ENCODE measurements around the gene TNIP1. TPM values are rescaled to one million over a fixed set of nuclear protein-coding genes. Genes with fewer than 3 reads are reported as not detected.

Gene TNIP1
- total RNA-seq, 1 experiment from 2014 or later: 106 TPM

DNA sequence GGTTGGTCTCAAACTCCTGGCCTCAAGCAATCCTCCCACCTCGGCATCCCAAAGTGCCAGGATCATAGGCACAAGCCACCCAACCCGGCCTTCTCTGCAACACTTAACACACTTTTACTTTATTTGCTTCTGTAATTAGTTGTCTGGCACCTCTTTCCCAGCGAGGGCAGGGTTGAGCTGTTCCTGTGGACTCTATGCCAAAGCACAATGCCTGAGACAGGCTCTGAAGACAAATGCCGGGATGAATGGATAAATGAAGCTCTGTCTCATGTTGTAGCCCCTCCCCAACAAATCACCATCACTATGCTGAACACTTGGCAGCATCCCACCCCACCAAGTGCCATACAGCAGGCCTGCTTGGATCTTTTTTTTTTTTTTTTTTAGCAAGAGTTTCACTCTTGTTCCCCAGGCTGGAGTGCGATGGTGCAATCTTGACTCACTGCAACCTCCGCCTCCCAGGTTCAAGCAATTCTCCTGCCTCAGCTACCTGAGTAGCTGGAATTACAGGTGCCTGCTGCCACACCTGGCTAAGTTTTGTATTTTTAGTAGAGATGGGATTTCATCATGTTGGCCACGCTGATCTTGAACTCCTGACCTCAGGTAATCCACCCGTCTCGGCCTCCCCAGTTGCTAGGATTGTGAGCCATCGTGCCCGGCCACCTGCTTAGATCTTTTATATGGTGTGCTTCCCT, 39.1 kb downstream of the TNIP1 start:
- DNase-seq (ENCODE audit: low read depth): no peak

DNA sequence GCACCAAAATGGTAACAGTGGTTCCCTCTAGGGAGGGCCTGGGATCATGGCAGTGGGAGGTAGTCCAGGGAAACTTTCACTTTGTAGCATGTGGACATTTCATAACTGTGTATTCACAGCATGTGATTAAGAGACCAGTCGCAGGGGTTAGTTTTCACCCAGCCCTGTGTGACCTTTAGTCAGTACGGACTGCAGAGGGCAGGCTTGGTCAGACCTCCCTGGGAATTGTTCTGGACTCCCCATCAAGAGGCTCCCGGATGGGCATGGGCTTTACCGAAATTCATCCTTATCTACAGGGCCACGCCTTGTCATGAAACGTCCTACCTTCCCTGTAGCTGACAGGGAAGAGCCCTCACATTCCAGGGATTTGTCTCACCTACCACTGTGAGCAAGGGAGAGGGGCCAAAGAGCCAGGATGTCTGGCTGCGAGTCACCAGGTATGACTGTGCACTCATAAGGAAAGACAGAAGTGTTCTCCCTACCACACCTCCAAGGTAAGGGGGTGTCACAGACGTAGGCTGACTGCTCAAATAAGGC, 40.6 kb downstream of the TNIP1 start:
- DNase-seq (ENCODE audit: low read depth): no peak

DNA sequence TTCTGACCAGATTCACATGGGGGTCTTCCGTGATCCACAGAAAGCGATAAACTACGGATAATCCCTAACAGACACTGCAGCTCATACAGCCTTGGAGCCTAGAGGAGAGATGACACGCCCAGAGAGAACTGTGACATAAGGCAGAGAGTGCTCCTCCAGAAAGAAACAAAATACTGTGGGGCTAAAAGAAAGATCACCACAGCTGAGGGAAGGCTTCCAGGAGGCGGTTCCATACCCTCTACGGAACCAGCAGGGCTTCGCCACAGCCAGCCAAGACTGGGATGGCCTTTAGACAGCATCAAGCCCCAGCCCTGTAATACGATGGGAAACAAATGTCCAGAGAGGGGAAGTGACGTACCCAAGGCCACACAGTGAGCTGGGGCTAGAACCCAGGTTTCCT, 41.2 kb downstream of the TNIP1 start:
- DNase-seq (ENCODE audit: low read depth): no peak

DNA sequence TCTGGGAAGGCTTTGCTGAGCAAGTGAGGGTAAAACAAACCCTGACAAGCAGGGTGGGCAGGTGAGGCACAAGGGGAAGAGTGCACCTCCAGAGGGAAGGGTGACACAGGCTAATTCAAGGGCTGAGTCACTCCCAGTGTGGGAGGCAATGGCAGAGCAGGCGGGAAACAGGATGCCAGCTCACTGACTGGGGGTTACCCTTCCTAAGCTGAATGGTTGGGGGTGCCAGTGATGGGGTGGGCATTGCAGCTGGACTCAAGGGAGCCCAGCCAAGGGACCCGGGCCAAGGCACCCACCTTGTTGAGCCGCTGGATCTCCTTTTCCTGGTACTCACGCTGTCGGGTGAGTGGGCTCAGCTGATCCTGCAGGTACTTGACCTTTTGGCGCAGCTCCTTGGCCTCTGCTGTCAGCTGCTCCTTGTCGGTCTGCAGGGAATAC, 42.0 kb downstream of the TNIP1 start:
- DNase-seq (ENCODE audit: low read depth): peak; percentile 23

DNA sequence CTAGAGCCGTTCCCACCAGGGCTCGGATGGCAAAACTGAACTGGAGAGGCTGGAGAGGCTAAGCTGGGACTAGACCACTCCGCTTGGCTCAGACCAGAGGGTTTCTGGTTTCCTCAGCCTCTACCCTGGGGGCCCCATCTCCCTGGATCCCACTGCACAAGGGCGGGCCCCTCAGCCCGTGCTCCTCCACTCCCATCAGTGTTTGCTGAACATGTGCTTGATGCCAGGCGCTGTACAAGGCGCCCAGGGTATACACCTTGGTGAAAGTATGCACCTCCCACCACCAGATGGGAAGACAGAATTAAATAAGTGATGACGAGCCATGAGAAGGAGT, 42.5 kb downstream of the TNIP1 start:
- DNase-seq (ENCODE audit: low read depth): no peak

DNA sequence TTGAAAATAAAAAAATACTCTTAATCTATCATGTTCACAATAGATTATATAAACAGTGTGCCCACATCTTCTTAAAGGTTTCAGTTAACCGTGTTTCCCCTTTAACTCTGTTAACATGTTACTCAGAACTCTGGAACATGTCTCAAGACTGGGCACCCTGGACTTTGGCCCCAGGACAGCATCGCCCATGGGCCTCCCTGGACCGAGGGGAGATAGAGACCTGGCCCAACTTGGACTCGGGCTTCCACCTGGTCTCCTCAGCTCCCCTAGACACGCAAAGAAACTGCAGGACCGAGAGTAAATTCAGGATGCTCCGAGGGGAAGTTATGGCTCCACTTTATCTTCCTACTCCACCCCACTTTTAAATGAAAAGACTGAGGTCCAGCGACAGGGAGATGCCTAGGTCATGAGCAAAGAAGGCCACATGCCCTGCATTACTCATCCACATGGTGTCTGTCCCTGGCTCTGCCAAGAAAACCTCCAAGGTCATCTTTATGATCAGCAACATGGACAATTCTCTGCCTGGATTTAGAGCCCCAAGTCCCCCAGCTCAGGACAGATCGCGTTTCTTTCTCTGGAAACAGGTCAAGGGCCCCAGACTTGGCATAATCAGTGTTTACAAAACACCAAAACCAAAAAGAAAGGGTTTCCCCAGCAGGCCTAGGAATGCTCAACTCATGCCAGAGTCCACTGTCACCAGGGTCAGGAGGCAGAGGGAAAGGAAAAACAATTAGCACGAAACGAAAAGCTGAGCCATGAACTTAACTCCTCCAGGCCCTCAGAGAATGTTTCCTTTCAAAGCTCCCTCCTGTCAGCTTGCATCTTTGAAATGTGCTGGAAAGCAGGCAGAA, 43.0 kb downstream of the TNIP1 start:
- DNase-seq (ENCODE audit: low read depth): peak; percentile 68

DNA sequence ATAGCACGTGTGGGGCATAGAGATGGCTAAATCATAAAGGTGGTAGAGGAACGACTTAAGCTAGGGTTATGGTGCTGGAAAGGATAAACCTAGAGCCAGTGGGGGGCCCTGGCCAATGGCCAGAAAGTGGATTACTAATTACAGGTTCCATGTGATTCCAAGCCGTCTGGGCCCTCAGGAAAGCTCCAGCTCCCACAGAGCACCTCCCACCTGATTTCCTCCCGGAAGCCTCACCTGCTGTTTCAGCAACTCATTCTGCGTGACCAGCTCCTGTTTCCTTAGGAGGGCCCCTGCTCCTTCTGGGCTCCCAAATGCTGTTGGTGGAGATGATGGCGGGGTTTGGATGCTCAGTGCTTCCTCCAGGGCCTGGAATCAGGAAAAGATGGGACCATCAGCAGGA, 44.3 kb downstream of the TNIP1 start:
- no peak for DNase-seq (ENCODE audit: low read depth)

DNA sequence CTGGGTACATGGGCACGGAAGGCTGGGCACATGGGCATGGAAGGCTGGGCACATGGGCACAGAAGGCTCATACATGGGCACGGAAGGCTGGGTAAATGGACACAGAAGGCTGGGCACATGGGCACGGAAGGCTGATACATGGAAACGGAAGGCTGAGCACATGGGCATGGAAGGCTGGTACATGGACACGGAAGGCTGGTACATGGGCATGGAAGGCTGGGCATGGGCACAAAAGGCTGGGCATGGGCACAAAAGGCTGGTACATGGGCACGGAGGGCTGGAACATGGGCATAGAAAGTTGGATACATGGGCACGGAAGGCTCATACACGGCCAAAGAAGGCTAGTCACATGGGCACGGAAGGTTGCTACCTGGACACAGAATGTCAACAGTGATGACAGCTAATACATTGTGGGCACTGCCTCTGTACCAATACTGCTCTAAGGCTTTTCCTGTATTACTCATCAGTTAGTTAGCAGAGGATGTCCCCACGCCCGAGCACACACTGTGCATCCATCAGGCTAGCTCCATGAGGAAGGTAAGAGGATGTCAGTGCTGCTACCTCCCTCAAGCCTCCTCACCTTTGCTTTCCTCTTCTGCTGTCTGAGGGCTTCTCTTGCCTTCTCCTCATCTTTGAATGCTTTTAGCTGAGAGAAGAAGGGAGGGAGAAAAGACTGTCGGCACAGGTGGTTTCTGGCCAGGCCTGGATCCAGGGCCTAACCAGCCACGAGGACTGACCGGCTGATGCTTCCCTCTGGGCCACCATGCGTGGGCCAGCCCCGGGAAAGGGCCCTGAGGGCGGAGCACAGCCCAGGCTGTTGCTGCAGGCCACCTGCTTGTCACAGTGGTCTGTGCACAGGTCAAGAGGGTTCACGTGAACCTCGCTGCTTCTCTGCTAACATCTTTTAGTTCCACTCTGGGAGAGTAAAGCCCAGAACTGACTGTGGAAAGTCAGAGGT, 46.1 kb downstream of the TNIP1 start:
- no peak for DNase-seq (ENCODE audit: low read depth)

DNA sequence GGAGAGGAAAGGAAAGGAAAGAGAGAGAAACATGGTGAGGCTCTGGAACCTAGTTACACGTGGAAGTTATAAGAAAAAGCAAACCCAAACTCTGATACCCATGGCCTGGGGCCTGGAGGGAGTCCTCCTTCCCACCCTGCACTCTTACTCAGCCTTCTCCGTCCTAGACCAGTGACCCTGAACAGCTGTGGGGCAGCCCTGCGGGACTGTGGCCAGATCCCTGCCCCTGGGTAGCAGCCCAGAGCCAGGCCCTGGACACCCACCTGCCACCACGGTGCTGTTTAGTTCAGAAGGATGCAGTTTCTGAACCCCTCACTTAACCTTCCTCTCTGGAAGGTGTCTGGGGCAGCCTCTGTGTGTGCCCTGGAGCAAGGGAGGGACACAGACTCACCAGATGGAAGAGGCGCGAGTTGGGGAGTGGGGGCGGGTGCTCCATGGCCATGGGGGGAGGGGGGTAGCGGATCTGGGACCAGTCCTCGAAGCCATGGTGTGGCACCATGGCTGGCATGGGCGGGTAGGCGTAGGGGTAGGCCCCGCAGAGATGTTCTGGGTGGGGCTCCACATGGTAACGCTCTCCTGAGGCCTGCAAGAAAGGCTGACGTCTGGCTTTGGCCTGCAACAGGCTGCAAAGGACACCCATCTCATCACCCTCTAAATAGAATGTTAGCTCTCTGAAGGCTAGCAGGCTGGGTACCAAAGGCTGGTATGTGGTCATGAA, 47.5 kb downstream of the TNIP1 start:
- no peak for DNase-seq (ENCODE audit: low read depth)

DNA sequence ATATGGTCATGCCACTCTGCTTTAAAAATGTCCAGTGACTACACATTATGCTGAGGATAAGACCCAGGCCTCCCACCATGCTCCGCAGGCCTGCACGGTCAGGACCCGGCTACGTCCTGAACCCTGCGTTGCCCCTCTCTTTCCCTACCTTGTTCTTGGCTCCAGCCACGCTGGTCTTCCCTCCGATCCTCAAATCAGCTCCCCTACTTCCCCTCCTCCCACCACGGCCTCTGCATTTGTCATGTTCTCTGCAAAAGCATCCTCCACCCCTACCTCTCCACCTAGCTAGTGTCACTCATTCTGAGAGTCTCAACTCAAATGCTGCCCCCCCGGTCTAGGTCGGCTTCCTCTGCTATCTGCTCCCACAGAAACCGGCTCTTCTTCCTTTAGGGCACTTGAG, 49.3 kb downstream of the TNIP1 start:
- no peak for DNase-seq (ENCODE audit: low read depth)

DNA sequence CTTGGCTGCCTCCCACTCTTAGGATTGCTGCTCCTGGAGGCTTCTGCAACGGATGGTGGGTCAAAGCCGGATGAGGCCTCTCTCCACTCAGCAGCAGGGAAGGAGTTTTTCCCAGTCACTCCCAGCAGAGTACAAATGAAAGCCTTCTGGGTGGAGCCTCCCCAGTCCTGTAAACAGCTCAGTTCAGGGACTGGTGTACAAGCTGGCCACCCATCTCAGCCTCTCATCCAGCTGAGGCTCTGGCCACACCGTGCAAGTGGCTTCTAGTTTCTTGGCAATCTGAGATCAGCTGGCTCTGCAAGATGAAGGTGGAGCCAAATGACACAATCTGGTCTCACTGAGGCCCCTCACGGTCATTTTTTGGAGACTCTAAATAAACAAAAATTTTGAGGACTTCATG, 50.5 kb downstream of the TNIP1 start:
- DNase-seq (ENCODE audit: low read depth): no peak

DNA sequence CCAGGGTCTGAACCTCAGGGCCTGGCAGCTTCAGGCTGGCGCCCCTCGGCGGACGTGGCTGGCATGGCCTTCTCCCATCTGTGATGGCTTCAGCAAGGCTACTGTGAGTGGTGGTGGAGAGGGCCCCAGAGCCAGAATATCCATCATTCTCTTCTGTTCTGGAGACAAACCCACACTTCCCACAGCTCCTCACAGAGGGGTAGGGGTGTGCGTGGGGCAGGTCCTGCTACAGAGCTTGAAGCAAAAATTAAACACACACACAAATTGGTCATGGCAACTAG, 50.8 kb downstream of the TNIP1 start:
- DNase-seq (ENCODE audit: low read depth): no peak

DNA sequence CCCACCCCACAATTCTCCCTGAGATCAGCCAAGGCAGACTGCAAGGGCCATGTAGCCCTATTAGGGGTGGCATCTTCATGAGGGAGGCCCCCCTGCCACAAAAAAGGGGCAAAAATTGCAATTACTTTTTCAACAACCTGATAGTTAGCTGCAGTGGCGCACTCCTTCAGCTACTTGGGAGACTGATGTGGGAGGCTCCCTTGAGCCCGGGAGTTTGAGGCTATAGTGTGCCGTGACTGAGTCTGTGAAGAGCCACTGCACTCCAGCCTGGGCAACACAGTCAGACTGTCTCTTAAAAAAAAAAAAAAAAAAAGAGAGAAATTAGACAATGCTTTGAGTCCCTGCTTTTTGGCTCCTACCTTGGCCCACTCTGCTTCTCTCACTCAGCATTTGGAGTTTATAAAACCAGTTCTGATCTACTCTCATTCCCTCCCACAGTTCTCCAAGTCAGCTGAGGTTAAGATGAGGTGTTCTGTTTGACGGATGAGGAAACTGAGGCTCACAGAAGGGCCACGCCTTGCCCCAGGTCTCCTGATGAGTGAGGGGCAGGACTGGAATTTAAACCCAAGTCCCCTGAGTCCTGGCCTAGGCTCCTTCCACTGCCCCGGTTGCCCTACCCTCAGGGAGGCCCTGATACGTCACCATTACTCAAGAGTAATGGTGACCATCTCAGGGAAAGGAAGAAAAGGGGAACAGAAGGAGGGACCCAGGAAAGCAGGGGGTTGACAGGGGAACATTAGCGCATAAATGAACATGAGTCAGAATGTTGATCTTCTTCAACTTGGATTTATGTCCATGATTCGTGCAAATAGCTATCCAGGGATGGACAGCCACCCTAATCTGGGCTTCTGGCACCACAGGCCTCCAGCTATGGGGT, 51.4 kb downstream of the TNIP1 start:
- DNase-seq (ENCODE audit: low read depth): no peak

DNA sequence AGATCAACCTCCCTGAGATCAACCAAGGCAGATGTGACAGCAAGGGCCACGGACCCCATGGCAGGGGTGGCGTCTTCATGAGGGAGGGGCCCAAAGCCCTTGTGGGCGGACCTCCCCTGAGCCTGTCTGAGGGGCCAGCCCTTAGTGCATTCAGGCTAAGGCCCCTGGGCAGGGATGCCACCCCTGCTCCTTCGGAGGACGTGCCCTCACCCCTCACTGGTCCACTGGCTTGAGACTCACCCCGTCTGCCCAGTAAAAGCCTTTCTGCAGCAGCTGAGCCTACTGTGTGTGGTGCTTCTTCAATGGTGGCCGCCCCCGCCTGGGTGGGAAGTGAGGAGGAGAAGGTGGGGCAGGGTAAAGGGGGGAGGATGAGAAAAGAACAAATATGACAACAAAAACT, 52.1 kb downstream of the TNIP1 start:
- no peak for DNase-seq (ENCODE audit: low read depth)

DNA sequence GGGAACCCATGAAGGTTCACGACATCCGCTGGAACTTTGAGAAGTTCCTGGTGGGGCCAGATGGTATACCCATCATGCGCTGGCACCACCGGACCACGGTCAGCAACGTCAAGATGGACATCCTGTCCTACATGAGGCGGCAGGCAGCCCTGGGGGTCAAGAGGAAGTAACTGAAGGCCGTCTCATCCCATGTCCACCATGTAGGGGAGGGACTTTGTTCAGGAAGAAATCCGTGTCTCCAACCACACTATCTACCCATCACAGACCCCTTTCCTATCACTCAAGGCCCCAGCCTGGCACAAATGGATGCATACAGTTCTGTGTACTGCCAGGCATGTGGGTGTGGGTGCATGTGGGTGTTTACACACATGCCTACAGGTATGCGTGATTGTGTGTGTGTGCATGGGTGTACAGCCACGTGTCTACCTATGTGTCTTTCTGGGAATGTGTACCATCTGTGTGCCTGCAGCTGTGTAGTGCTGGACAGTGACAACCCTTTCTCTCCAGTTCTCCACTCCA, 52.8 kb downstream of the TNIP1 start:
- DNase-seq (ENCODE audit: low read depth): no peak

DNA sequence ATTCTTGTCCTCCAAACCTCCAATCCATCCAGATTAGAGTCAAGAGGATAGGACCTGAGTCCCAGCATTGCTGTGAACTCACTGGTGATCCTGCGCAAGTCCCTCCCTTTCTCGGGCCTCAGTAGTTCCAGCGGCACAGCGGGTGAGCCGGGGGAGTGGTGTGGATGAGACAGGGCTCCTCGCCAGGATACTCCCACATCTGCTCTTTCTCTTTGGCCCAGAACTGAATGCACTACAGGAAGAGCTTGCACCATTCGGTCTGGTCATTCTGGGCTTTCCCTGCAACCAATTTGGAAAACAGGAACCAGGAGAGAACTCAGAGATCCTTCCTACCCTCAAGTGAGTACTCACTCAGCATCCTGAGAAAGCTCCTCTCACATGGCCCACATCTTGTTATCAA, 54.2 kb downstream of the TNIP1 start:
- no peak for DNase-seq (ENCODE audit: low read depth)

DNA sequence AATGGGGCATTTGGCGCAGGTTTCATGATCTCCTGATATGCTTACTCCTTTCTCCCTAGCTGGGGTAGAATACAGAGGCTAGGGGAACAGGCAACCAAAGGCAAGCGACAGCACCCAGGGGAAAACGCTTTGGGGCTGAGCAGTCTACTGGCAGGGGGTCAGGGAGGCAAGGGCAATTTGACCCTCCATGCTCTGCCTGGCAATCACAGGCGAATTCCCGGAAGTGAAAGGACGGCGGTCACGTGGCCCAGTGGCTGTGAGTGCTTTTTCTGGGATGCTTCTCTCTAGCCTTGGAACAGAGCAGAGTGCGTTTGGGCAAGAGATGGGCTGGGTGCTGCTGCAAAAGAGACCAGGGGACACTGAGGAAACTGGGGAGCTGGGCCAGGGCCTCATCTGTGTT, 54.7 kb downstream of the TNIP1 start:
- DNase-seq (ENCODE audit: low read depth): no peak

DNA sequence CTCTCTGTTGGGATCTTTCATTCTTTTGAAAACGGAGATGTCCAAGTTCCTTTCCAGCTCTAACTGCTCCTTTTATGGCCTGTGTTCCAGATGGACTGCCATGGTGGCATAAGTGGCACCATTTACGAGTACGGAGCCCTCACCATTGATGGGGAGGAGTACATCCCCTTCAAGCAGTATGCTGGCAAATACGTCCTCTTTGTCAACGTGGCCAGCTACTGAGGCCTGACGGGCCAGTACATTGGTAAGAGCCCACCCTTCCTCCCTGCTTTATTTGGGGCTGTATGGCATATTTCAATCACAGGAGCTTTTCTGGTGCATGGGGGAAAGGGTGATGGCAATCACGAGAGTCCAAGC, 55.6 kb downstream of the TNIP1 start:
- no peak for DNase-seq (ENCODE audit: low read depth)

DNA sequence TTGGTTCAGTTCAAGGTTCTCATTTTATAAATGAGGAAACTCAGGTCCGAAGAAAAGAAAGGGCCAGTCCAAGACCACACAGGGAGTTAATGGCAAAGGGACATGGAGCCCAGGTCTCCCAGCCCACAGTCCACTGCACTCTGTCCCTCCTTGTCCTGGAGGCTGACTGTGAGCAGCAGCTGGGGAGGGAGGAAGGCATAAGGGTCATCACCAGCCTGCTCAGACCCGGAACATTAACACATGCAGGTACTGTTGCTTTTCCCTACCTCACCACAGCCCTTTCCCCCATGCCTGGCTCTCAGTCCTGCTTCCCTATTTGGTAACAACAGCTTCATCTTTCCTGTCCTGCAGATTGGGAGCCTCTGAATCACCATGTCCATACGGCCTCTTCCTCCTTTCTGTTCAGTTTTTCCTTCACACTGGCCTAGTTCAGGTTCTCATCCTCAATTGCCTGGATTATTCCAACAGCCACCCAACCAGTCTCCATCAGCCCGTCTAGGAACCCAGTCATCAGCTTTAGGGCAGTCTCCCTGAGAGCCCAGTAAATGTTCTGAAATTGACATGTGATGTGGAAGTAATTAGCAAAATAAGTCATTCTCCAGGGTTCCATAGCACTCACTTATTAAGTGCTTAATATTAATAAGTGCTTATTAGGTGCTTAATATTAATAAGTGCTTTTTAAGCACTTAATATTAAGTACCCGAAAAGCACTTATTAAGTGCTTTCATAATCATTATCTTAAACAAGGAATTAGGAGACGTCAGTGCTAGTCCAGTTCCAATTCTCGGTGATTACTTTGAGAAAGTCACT, 56.2 kb downstream of the TNIP1 start:
- DNase-seq (ENCODE audit: low read depth): no peak

DNA sequence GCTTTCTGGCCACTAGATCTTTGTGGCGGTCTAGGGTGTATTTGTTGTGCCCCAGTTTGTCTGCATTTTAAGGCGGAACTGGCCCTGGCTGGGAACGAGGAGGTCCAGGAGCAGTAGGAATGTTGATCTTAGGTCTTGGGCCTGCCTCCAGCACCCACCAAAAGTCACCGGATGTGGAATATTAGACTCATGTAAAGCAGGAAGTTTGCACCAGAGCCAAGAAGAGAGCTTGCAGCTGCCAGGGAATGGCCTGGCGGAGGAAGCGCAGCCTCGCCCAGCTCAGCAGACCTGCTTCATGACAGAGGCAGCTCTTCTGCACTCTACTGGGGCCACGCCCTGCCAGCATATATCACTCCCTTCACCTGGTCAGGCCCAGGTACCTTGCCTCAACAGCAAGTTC, 57.2 kb downstream of the TNIP1 start:
- DNase-seq (ENCODE audit: low read depth): no peak
